ENCODE data around the gene INPP5F.

Gene INPP5F

GRCh38 chr10:119694608-119695007, 31.2 kb upstream of the INPP5F start:
- H2BK120ac ChIP-seq (ENCODE audit: insufficient read depth, low read length, poor library complexity): no peak overlapping the region
- no peak overlapping the region for H2BK12ac ChIP-seq (ENCODE audit: low read length)
- H3K4me1 ChIP-seq (ENCODE audit: control insufficient read depth in 1 of 2, insufficient read depth in 2 of 2, low read length in 2 of 2): peaks cover 0 to 5% of the 10 kb centered on the region in 2 experiments
- no peak overlapping the region for H3K4me3 ChIP-seq (ENCODE audit: low read depth, low read length)
- H3K36me3 ChIP-seq (ENCODE audit: control insufficient read depth in 1 of 2, insufficient read depth in 2 of 2, low read length in 2 of 2): no peaks in the 10 kb centered on the region
- no peak overlapping the region for H3K4me2 ChIP-seq (ENCODE audit: low read length)
- H4K8ac ChIP-seq (ENCODE audit: low read depth, low read length): no peak overlapping the region
- no peak overlapping the region for H3K9ac ChIP-seq (ENCODE audit: low read length)
- no peak overlapping the region for H3K4ac ChIP-seq (ENCODE audit: low read depth, low read length)
- no CpG with 5 or more reads among the region's 7 CpGs for WGBS (ENCODE audit: extremely low coverage, insufficient coverage, insufficient read length)
- no peak overlapping the region for H3K27ac ChIP-seq (ENCODE audit: low read depth, low read length)
- no peaks in the 10 kb centered on the region for H3K79me2 ChIP-seq (ENCODE audit: control insufficient read depth, insufficient read depth, low read length, poor library complexity)
- no peak overlapping the region for H3K18ac ChIP-seq (ENCODE audit: low read length)
- no peaks in the 10 kb centered on the region for H3K27me3 ChIP-seq (ENCODE audit: insufficient read depth, low read length)
- H4K91ac ChIP-seq (ENCODE audit: low read depth, low read length): no peak overlapping the region
- no peak overlapping the region for H2BK5ac ChIP-seq (ENCODE audit: low read depth, low read length, poor library complexity)
- H3K14ac ChIP-seq (ENCODE audit: low read length): no peak overlapping the region
- H2AFZ ChIP-seq (ENCODE audit: insufficient read depth, low read length, poor library complexity): no peak overlapping the region
- H2AK5ac ChIP-seq (ENCODE audit: low read length): no peak overlapping the region
- no peak overlapping the region for H4K12ac ChIP-seq (ENCODE audit: low read depth, low read length)
- no peaks in the 10 kb centered on the region for H3K79me1 ChIP-seq (ENCODE audit: low read length)
- H3K23ac ChIP-seq (ENCODE audit: low read length): no peak overlapping the region
- H3K9me3 ChIP-seq (ENCODE audit: insufficient read depth, low read depth, low read length): peaks cover 5% of the 10 kb centered on the region
- DNase-seq: no peak

GRCh38 chr10:119700321-119700954, 25.4 kb upstream of the INPP5F start:
- no peak overlapping the region for H3K18ac ChIP-seq (ENCODE audit: low read length)
- no peaks in the 10 kb centered on the region for H3K79me2 ChIP-seq (ENCODE audit: control insufficient read depth, insufficient read depth, low read length, poor library complexity)
- H3K36me3 ChIP-seq (ENCODE audit: control insufficient read depth in 1 of 2, insufficient read depth in 2 of 2, low read length in 2 of 2): no peaks in the 10 kb centered on the region
- no peak for DNase-seq
- no peak overlapping the region for H3K4ac ChIP-seq (ENCODE audit: low read depth, low read length)
- H2BK12ac ChIP-seq (ENCODE audit: low read length): no peak overlapping the region
- H3K4me3 ChIP-seq (ENCODE audit: low read depth, low read length): no peak overlapping the region
- no peaks in the 10 kb centered on the region for H3K27me3 ChIP-seq (ENCODE audit: insufficient read depth, low read length)
- no peak overlapping the region for H2BK120ac ChIP-seq (ENCODE audit: insufficient read depth, low read length, poor library complexity)
- no peaks in the 10 kb centered on the region for H3K9me3 ChIP-seq (ENCODE audit: insufficient read depth, low read depth, low read length)
- no peak overlapping the region for H2AFZ ChIP-seq (ENCODE audit: insufficient read depth, low read length, poor library complexity)
- H4K91ac ChIP-seq (ENCODE audit: low read depth, low read length): no peak overlapping the region
- H3K14ac ChIP-seq (ENCODE audit: low read length): no peak overlapping the region
- WGBS (ENCODE audit: extremely low coverage, insufficient coverage, insufficient read length): no CpG with 5 or more reads among the region's 4 CpGs
- H3K23ac ChIP-seq (ENCODE audit: low read length): no peak overlapping the region
- no peaks in the 10 kb centered on the region for H3K4me1 ChIP-seq (ENCODE audit: control insufficient read depth in 1 of 2, insufficient read depth in 2 of 2, low read length in 2 of 2)
- no peak overlapping the region for H3K9ac ChIP-seq (ENCODE audit: low read length)
- H4K8ac ChIP-seq (ENCODE audit: low read depth, low read length): no peak overlapping the region
- no peak overlapping the region for H3K4me2 ChIP-seq (ENCODE audit: low read length)
- H3K27ac ChIP-seq (ENCODE audit: low read depth, low read length): no peak overlapping the region
- no peaks in the 10 kb centered on the region for H3K79me1 ChIP-seq (ENCODE audit: low read length)
- H4K12ac ChIP-seq (ENCODE audit: low read depth, low read length): no peak overlapping the region
- no peak overlapping the region for H2BK5ac ChIP-seq (ENCODE audit: low read depth, low read length, poor library complexity)
- H2AK5ac ChIP-seq (ENCODE audit: low read length): no peak overlapping the region

- Histone ChIP-seq H3K79me1 (ENCODE audit: low read length) (no peaks in the 10 kb centered on the region), H3K4ac (ENCODE audit: low read depth, low read length) (no peak overlapping the region), H3K79me2 (ENCODE audit: control insufficient read depth, insufficient read depth, low read length, poor library complexity) (no peaks in the 10 kb centered on the region), H3K18ac (ENCODE audit: low read length) (no peak overlapping the region), H3K9ac (ENCODE audit: low read length) (no peak overlapping the region), H4K91ac (ENCODE audit: low read depth, low read length) (no peak overlapping the region), H2BK5ac (ENCODE audit: low read depth, low read length, poor library complexity) (no peak overlapping the region), H3K36me3 (ENCODE audit: control insufficient read depth in 1 of 2, insufficient read depth in 2 of 2, low read length in 2 of 2) (no peaks in the 10 kb centered on the region), H4K8ac (ENCODE audit: low read depth, low read length) (no peak overlapping the region), H3K27ac (ENCODE audit: low read depth, low read length) (no peak overlapping the region), H3K4me1 (ENCODE audit: control insufficient read depth in 1 of 2, insufficient read depth in 2 of 2, low read length in 2 of 2) (no peaks in the 10 kb centered on the region), H3K23ac (ENCODE audit: low read length) (no peak overlapping the region), H2BK12ac (ENCODE audit: low read length) (no peak overlapping the region), H3K4me2 (ENCODE audit: low read length) (no peak overlapping the region), H3K4me3 (ENCODE audit: low read depth, low read length) (no peak overlapping the region), H2AFZ (ENCODE audit: insufficient read depth, low read length, poor library complexity) (no peak overlapping the region), H2AK5ac (ENCODE audit: low read length) (no peak overlapping the region), H2BK120ac (ENCODE audit: insufficient read depth, low read length, poor library complexity) (no peak overlapping the region), H3K14ac (ENCODE audit: low read length) (no peak overlapping the region), H3K27me3 (ENCODE audit: insufficient read depth, low read length) (no peaks in the 10 kb centered on the region), H3K9me3 (ENCODE audit: insufficient read depth, low read depth, low read length) (peaks cover 2% of the 10 kb centered on the region), H4K12ac (ENCODE audit: low read depth, low read length) (no peak overlapping the region)
- WGBS (ENCODE audit: extremely low coverage, insufficient coverage, insufficient read length): no CpG with 5 or more reads among the region's 7 CpGs
- DNase-seq: no peak
Measured at GRCh38 chr10:119701861-119702260, 24.0 kb upstream of the INPP5F start.

- peaks cover 2% of the 10 kb centered on the region for H3K9me3 ChIP-seq (ENCODE audit: insufficient read depth, low read depth, low read length)
- H2BK5ac ChIP-seq (ENCODE audit: low read depth, low read length, poor library complexity): no peak overlapping the region
- no peak overlapping the region for H2BK120ac ChIP-seq (ENCODE audit: insufficient read depth, low read length, poor library complexity)
- no peak overlapping the region for H3K18ac ChIP-seq (ENCODE audit: low read length)
- H3K27me3 ChIP-seq (ENCODE audit: insufficient read depth, low read length): no peaks in the 10 kb centered on the region
- no peak overlapping the region for H3K23ac ChIP-seq (ENCODE audit: low read length)
- no peak overlapping the region for H4K91ac ChIP-seq (ENCODE audit: low read depth, low read length)
- no peak overlapping the region for H3K27ac ChIP-seq (ENCODE audit: low read depth, low read length)
- no peak overlapping the region for H2AK5ac ChIP-seq (ENCODE audit: low read length)
- no peak overlapping the region for H2AFZ ChIP-seq (ENCODE audit: insufficient read depth, low read length, poor library complexity)
- no peak for DNase-seq
- no peak overlapping the region for H3K4me3 ChIP-seq (ENCODE audit: low read depth, low read length)
- no peaks in the 10 kb centered on the region for H3K4me1 ChIP-seq (ENCODE audit: control insufficient read depth in 1 of 2, insufficient read depth in 2 of 2, low read length in 2 of 2)
- H3K4ac ChIP-seq (ENCODE audit: low read depth, low read length): no peak overlapping the region
- no peak overlapping the region for H4K8ac ChIP-seq (ENCODE audit: low read depth, low read length)
- H3K9ac ChIP-seq (ENCODE audit: low read length): no peak overlapping the region
- no CpG with 5 or more reads among the region's 2 CpGs for WGBS (ENCODE audit: extremely low coverage, insufficient coverage, insufficient read length)
- no peaks in the 10 kb centered on the region for H3K36me3 ChIP-seq (ENCODE audit: control insufficient read depth in 1 of 2, insufficient read depth in 2 of 2, low read length in 2 of 2)
- no peaks in the 10 kb centered on the region for H3K79me2 ChIP-seq (ENCODE audit: control insufficient read depth, insufficient read depth, low read length, poor library complexity)
- no peaks in the 10 kb centered on the region for H3K79me1 ChIP-seq (ENCODE audit: low read length)
- no peak overlapping the region for H3K4me2 ChIP-seq (ENCODE audit: low read length)
- H4K12ac ChIP-seq (ENCODE audit: low read depth, low read length): no peak overlapping the region
- H2BK12ac ChIP-seq (ENCODE audit: low read length): no peak overlapping the region
- no peak overlapping the region for H3K14ac ChIP-seq (ENCODE audit: low read length)
Measured at GRCh38 chr10:119702583-119702982, 23.3 kb upstream of the INPP5F start.
